ENCODE data around the gene KLF13. TPM values are rescaled to one million over a fixed set of nuclear protein-coding genes. Genes with fewer than 3 reads are reported as not detected.

Gene KLF13
- total RNA-seq, 1 donor from 2014 or later = 59.1 TPM

- DNase-seq (ENCODE audit: low spot score) = no peak
- no peak overlapping the region for H3K4me3 Mint-ChIP-seq (ENCODE audit: unreplicated experiment)
Measured at GRCh38 chr15:31317421-31318327, 9.0 kb upstream of the KLF13 start.

DNA sequence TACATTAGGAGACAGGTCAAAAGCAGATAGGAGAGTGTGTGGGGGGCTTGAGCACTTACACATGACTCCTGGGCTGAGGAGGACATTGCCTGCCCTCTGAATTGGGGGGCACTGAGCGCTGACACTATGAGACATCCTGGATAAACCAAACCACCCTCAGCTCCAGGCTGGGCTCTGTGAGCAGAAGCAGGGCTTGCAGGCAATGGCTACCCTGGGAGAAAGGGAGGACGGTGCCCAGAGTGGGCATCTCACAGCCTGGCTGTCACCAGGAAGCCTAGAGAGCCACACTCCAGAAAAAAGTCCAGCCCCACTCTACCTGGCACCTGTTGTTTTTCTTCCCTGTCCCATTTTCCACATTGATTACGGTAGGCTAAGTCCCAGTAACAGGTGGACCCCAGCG, 8.2 kb upstream of the KLF13 start:
- peaks cover 16% of the 10 kb centered on the region for H3K9me3 Mint-ChIP-seq (ENCODE audit: low read depth)
- no peaks in the 10 kb centered on the region for H3K4me1 Mint-ChIP-seq (ENCODE audit: low read depth)
- no peak for TF ChIP-seq CTCF (IDR thresholded peaks at IDR 0.05)
- no peak overlapping the region for H3K27ac Mint-ChIP-seq (ENCODE audit: unreplicated experiment)
- DNase-seq (ENCODE audit: low spot score) = no peak
- peaks cover 1% of the 10 kb centered on the region for H3K36me3 Mint-ChIP-seq (ENCODE audit: low read depth)
- H3K4me3 Mint-ChIP-seq (ENCODE audit: unreplicated experiment) = no peak overlapping the region
- H3K27me3 Mint-ChIP-seq (ENCODE audit: low read depth) = peaks cover 8% of the 10 kb centered on the region

More at GRCh38 chr15:31317421-31318327, 9.0 kb upstream of the KLF13 start:
- TF ChIP-seq CTCF (IDR thresholded peaks at IDR 0.05) = no peak
- H3K27ac Mint-ChIP-seq (ENCODE audit: unreplicated experiment) = no peak overlapping the region
- H3K9me3 Mint-ChIP-seq (ENCODE audit: low read depth) = peaks cover 20% of the 10 kb centered on the region
- H3K36me3 Mint-ChIP-seq (ENCODE audit: low read depth) = peaks cover 1% of the 10 kb centered on the region
- H3K4me1 Mint-ChIP-seq (ENCODE audit: low read depth) = no peaks in the 10 kb centered on the region
- peaks cover 8% of the 10 kb centered on the region for H3K27me3 Mint-ChIP-seq (ENCODE audit: low read depth)

GRCh38 chr15:31320022-31320421, 6.6 kb upstream of the KLF13 start:
- TF ChIP-seq CTCF (IDR thresholded peaks at IDR 0.05) = no peak
- Mint-ChIP-seq H3K27ac (ENCODE audit: unreplicated experiment) (no peak overlapping the region), H3K27me3 (ENCODE audit: low read depth) (peaks cover 8% of the 10 kb centered on the region), H3K9me3 (ENCODE audit: low read depth) (peaks cover 7% of the 10 kb centered on the region), H3K36me3 (ENCODE audit: low read depth) (peaks cover 1% of the 10 kb centered on the region), H3K4me1 (ENCODE audit: low read depth) (peaks cover 3% of the 10 kb centered on the region), H3K4me3 (ENCODE audit: unreplicated experiment) (no peak overlapping the region)
- no peak for DNase-seq (ENCODE audit: low spot score)

- peaks cover 7% of the 10 kb centered on the region for H3K9me3 Mint-ChIP-seq (ENCODE audit: low read depth)
- H3K27ac Mint-ChIP-seq (ENCODE audit: unreplicated experiment) = no peak overlapping the region
- H3K27me3 Mint-ChIP-seq (ENCODE audit: low read depth) = peaks cover 8% of the 10 kb centered on the region
- TF ChIP-seq CTCF (IDR thresholded peaks at IDR 0.05) = no peak
- DNase-seq (ENCODE audit: low spot score) = no peak
- peaks cover 1% of the 10 kb centered on the region for H3K36me3 Mint-ChIP-seq (ENCODE audit: low read depth)
- H3K4me1 Mint-ChIP-seq (ENCODE audit: low read depth) = peaks cover 8% of the 10 kb centered on the region
- H3K4me3 Mint-ChIP-seq (ENCODE audit: unreplicated experiment) = no peak overlapping the region
Measured at GRCh38 chr15:31321418-31321817, 5.2 kb upstream of the KLF13 start.

- no peak for TF ChIP-seq CTCF (IDR thresholded peaks at IDR 0.05)
- H3K27ac Mint-ChIP-seq (ENCODE audit: unreplicated experiment) = no peak overlapping the region
Measured at GRCh38 chr15:31322504-31322903, 4.1 kb upstream of the KLF13 start.

More at GRCh38 chr15:31322504-31322903, 4.1 kb upstream of the KLF13 start:
- Mint-ChIP-seq H3K9me3 (ENCODE audit: low read depth) (peaks cover 7% of the 10 kb centered on the region), H3K4me1 (ENCODE audit: low read depth) (peaks cover 8% of the 10 kb centered on the region), H3K4me3 (ENCODE audit: unreplicated experiment) (no peak overlapping the region), H3K27me3 (ENCODE audit: low read depth) (peaks cover 8% of the 10 kb centered on the region), H3K36me3 (ENCODE audit: low read depth) (peaks cover 1% of the 10 kb centered on the region)
- DNase-seq (ENCODE audit: low spot score) = no peak
